ENCODE results near the gene ZNF366.

Gene ZNF366

DNA sequence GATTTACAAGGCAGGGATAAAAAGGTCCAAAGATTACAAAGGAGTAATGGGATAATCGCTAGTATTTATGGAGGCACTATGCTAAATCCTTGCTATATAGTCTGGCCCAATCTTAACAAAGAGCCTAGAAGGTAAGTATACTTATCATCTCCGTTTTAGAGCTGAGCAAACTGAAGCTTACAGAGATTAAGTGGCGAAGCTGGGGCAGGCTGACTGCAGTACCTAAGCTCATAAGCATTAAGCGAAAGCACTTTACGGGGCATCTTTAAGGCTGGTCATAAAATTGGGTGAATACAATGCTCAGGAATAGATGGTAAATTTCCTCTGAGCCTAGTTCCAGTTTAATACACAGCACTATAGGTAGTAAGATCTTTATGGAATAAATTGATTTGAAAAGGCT lies 30.0 kb upstream of the ZNF366 start:
- no peak overlapping the region for H3K9ac ChIP-seq
- peaks cover 9% of the 10 kb centered on the region for H3K4me1 ChIP-seq
- no peak for TF ChIP-seq CTCF (IDR thresholded peaks at IDR 0.05)
- no peaks in the 10 kb centered on the region for H3K79me2 ChIP-seq
- H2AFZ ChIP-seq: no peak overlapping the region
- H3K36me3 ChIP-seq (ENCODE audit: control insufficient read depth, insufficient read depth, low read length): no peaks in the 10 kb centered on the region
- H3K4me2 ChIP-seq (ENCODE audit: low read length): no peak overlapping the region
- no peak overlapping the region for H3K27ac ChIP-seq
- H3K4me3 ChIP-seq (ENCODE audit: low read depth, low read length): no peak overlapping the region
- H3K9me3 ChIP-seq (ENCODE audit: control insufficient read depth, low read length): no peaks in the 10 kb centered on the region
- no peaks in the 10 kb centered on the region for H3K27me3 ChIP-seq (ENCODE audit: control insufficient read depth, insufficient read depth, low read length)

DNA sequence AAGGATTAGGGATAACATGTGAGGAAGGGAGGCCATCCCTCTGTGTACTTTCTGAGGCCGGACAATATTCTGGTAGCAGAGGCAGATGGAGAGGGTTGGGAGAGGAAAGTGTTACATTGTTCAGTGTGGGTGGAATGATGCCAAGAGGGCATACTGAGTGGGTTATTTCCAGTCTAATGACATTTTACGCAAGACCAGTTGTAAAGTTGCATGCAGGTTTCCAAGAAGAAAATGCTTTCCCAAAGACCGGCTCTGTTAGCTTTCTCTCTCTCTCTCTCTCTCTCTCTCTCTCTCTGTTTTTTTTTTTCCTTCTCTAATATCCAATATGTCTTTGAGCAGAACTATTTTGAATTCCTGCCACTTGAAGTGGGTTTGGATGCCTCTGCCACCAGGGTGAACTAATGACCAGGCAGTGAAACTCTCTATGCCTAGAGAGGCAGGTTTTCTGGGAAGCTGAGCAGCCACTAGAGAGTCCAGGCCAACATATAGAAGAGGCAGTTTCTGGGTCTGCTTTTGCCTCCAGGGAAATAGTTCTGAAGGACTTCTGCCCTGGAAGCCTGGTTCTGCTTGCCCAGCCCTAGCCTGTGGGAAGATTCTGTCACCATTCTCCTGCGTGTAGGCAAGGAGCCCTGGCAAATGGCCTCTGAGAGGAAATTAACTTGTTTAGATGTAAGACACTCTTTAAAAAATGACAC lies 24.4 kb upstream of the ZNF366 start:
- no peaks in the 10 kb centered on the region for H3K79me2 ChIP-seq
- H3K4me2 ChIP-seq (ENCODE audit: low read length): no peak overlapping the region
- no peak for TF ChIP-seq CTCF (IDR thresholded peaks at IDR 0.05)
- no peaks in the 10 kb centered on the region for H3K9me3 ChIP-seq (ENCODE audit: control insufficient read depth, low read length)
- no peaks in the 10 kb centered on the region for H3K36me3 ChIP-seq (ENCODE audit: control insufficient read depth, insufficient read depth, low read length)
- no peak overlapping the region for H3K9ac ChIP-seq
- no peaks in the 10 kb centered on the region for H3K27me3 ChIP-seq (ENCODE audit: control insufficient read depth, insufficient read depth, low read length)
- no peaks in the 10 kb centered on the region for H3K4me1 ChIP-seq
- no peak overlapping the region for H3K4me3 ChIP-seq (ENCODE audit: low read depth, low read length)
- H3K27ac ChIP-seq: no peak overlapping the region
- H2AFZ ChIP-seq: no peak overlapping the region

- no peak for TF ChIP-seq CTCF (IDR thresholded peaks at IDR 0.05)
- H3K9me3 ChIP-seq (ENCODE audit: control insufficient read depth, low read length): no peaks in the 10 kb centered on the region
- H3K27ac ChIP-seq: no peak overlapping the region
- H3K4me3 ChIP-seq (ENCODE audit: low read depth, low read length): no peak overlapping the region
- H3K4me1 ChIP-seq: no peaks in the 10 kb centered on the region
- no peaks in the 10 kb centered on the region for H3K27me3 ChIP-seq (ENCODE audit: control insufficient read depth, insufficient read depth, low read length)
- no peak overlapping the region for H3K4me2 ChIP-seq (ENCODE audit: low read length)
- H3K79me2 ChIP-seq: no peaks in the 10 kb centered on the region
- no peak overlapping the region for H3K9ac ChIP-seq
- no peak overlapping the region for H2AFZ ChIP-seq
- no peaks in the 10 kb centered on the region for H3K36me3 ChIP-seq (ENCODE audit: control insufficient read depth, insufficient read depth, low read length)
Observed at GRCh38 chr5:72530196-72530595, 23.0 kb upstream of the ZNF366 start.

- no peaks in the 10 kb centered on the region for H3K79me2 ChIP-seq
- H3K27me3 ChIP-seq (ENCODE audit: control insufficient read depth, insufficient read depth, low read length): no peaks in the 10 kb centered on the region
- no peak for TF ChIP-seq CTCF (IDR thresholded peaks at IDR 0.05)
- no peaks in the 10 kb centered on the region for H3K4me1 ChIP-seq
- no peaks in the 10 kb centered on the region for H3K36me3 ChIP-seq (ENCODE audit: control insufficient read depth, insufficient read depth, low read length)
- no peak overlapping the region for H3K9ac ChIP-seq
- no peak overlapping the region for H3K4me2 ChIP-seq (ENCODE audit: low read length)
- H2AFZ ChIP-seq: no peak overlapping the region
- no peak overlapping the region for H3K27ac ChIP-seq
- H3K4me3 ChIP-seq (ENCODE audit: low read depth, low read length): no peak overlapping the region
- no peaks in the 10 kb centered on the region for H3K9me3 ChIP-seq (ENCODE audit: control insufficient read depth, low read length)
Observed at GRCh38 chr5:72529383-72529782, 22.2 kb upstream of the ZNF366 start.

GRCh38 chr5:72525816-72526215 lies 18.6 kb upstream of the ZNF366 start:
- no peak overlapping the region for H3K9ac ChIP-seq

More at GRCh38 chr5:72525816-72526215, 18.6 kb upstream of the ZNF366 start:
- Histone ChIP-seq H3K36me3 (ENCODE audit: control insufficient read depth, insufficient read depth, low read length) (no peaks in the 10 kb centered on the region), H3K27ac (no peak overlapping the region), H3K4me2 (ENCODE audit: low read length) (no peak overlapping the region), H3K9me3 (ENCODE audit: control insufficient read depth, low read length) (no peaks in the 10 kb centered on the region), H3K4me1 (no peaks in the 10 kb centered on the region), H3K27me3 (ENCODE audit: control insufficient read depth, insufficient read depth, low read length) (no peaks in the 10 kb centered on the region), H3K4me3 (ENCODE audit: low read depth, low read length) (no peak overlapping the region), H2AFZ (no peak overlapping the region), H3K79me2 (no peaks in the 10 kb centered on the region)
- no peak for TF ChIP-seq CTCF (IDR thresholded peaks at IDR 0.05)
